Psoas muscle (tissue), 8 donors: ENCODE results near the gene DIRAS1. TPM values are rescaled to one million over a fixed set of nuclear protein-coding genes. Genes with fewer than 3 reads are reported as not detected.

Experiments used
- ATAC-seq, 4 donors: fragments of 200-7000 bp; cut with Tn5 transposase; one replicate each; pipeline ENCODE4 v1.9.1; 2020; ENCODE audit warnings: moderate library complexity in 3 of 4, mild to moderate bottlenecking in 2 of 4
- DNase-seq, 2 donors: peaks; one replicate each; pipeline ENCODE4 v3.0.0-alpha.2; 2020
- H3K27ac ChIP-seq: fragments of 200-600 bp; one replicate; pipeline ENCODE4 v1.8.0; 2022
- H3K27me3 ChIP-seq, 3 donors: fragments of 200-600 bp in 1 of 3; one replicate each; pipeline versions ENCODE4 v1.6.1 to v1.8.0; 2013 to 2022; ENCODE audit warnings: low read length in 2 of 3, mild to moderate bottlenecking in 2 of 3, moderate library complexity in 1 of 3; ENCODE audit not compliant: insufficient read depth in 3 of 3
- H3K36me3 ChIP-seq, 2 donors: fragments of 200-600 bp in 1 of 2; one replicate each; pipeline versions ENCODE4 v1.6.1 to v1.8.0; 2013 to 2022; ENCODE audit warnings: low read depth in 1 of 2, mild to moderate bottlenecking in 1 of 2, moderate library complexity in 1 of 2; ENCODE audit not compliant: insufficient read depth in 1 of 2
- H3K4me1 ChIP-seq: fragments of 200-600 bp; one replicate; pipeline ENCODE4 v1.8.0; 2022
- H3K4me3 ChIP-seq: fragments of 200-600 bp; one replicate; pipeline ENCODE4 v1.8.0; 2022; ENCODE audit warnings: mild to moderate bottlenecking
- H3K9me3 ChIP-seq: fragments of 200-600 bp; one replicate; pipeline ENCODE4 v1.8.0; 2022
- CTCF ChIP-seq: fragments of 200-600 bp; IDR thresholded peaks from one replicate; pipeline ENCODE4 v1.8.0; 2022; ENCODE audit warnings: antibody characterized with exemption
- WGBS, 3 donors: extraction: QIAGEN DNeasy Blood & Tissue Kit; methylation state at CpG; one replicate each; pipeline versions ENCODE4 v1.1.6 to v1.1.7; 2013; 5-methylcytosine and 5-hydroxymethylcytosine counted together
- intact Hi-C, 2 donors: fragments of 100-400 bp; cut with DNase I; formaldehyde crosslinking; loops; one replicate each; pipeline versions ENCODE4 v1.11.0 to v1.14.2; 2022
- polyA plus RNA-seq, 3 donors: library from polyadenylated mRNA; stranded (reverse); fragments of 200-250 nt; gene quantifications; one replicate each; pipeline ENCODE4 v1.2.3, GENCODE V29; 2013
- total RNA-seq, 4 donors: library from RNA; stranded (reverse); fragmentation: NEBNext Ultra II Directional in 2 of 4; extraction: Animal tissue kit (Norgen Biotek cat#: 25700) in 2 of 4; gene quantifications; one replicate each; pipeline versions ENCODE4 v1.2.1 to v1.2.4, GENCODE V29; 2021 to 2023
- donor health status: healthy with polysubstance abuse.
- donor health status: DM: no; HTN: no; CAD: no; lungs with moderate emphysema.
- donor health status: Bipolar disorder and iron deficiency.
- donor health status: healthy.
- donor health status: DM: yes; HTN: yes; CAD: no.
- donor health status: DM: no; HTN: no; CAD: no.
- donor health status: DM: no; HTN: no; CAD: no.
- donor health status: DM: yes; HTN: yes; CAD: no.

The DIRAS1 gene
- total and polyA plus RNA-seq, 7 donors, result 0.13 to 29.9 (median 1.8) TPM

- Histone ChIP-seq H3K27me3 (peaks cover 0 to 3% (median 0%) of the 10 kb centered on the region in 3 donors), H3K4me3 (peak overlapping the region; percentile 96), H3K4me1 (peaks cover 3% of the 10 kb centered on the region), H3K27ac (no peak overlapping the region), H3K36me3 (peaks cover 10 to 18% of the 10 kb centered on the region in 2 donors), H3K9me3 (no peaks in the 10 kb centered on the region)
- intact Hi-C loops, result no loop called here
- 41 to 44% (median 44%) methylated on average over 13 of the region's 13 CpGs for WGBS, 3 donors
- ATAC-seq, result no peak
- no peak for DNase-seq
- no peak for TF ChIP-seq CTCF
Measured at GRCh38 chr19:2740314-2740656, 19.1 kb upstream of the DIRAS1 start.

GRCh38 chr19:2739602-2740313, 18.6 kb upstream of the DIRAS1 start, which contains the start of gene SLC39A3:
Gene SLC39A3, minus strand, starts transcription at chr19:2740017. Its CDS starts 2,760 bp downstream, at chr19:2737257.
- H3K36me3 ChIP-seq, result peaks cover 10 to 21% of the 10 kb centered on the region in 2 donors
- peak; percentile 98 to 99 for DNase-seq
- no peaks in the 10 kb centered on the region for H3K9me3 ChIP-seq
- WGBS, 3 donors, result 1 to 2% (median 1%) methylated on average over 47 to 64 of the region's 64 CpGs
- H3K4me3 ChIP-seq, result peak within 1 kb of the TSS; percentile 96
- intact Hi-C loops, result no loop called here
- peaks cover 3% of the 10 kb centered on the region for H3K4me1 ChIP-seq
- peak within 1 kb of the TSS; percentile 72 for H3K27ac ChIP-seq
- no peak for TF ChIP-seq CTCF
- peak; percentile 100 for ATAC-seq
- peaks cover 0 to 3% (median 0%) of the 10 kb centered on the region in 3 donors for H3K27me3 ChIP-seq

- H3K36me3 ChIP-seq, result peaks cover 10 to 37% of the 10 kb centered on the region in 2 donors
- 95 to 96% (median 96%) methylated on average over 15 of the region's 15 CpGs for WGBS, 3 donors
- no peak for TF ChIP-seq CTCF
Measured at GRCh38 chr19:2736550-2737190, 15.5 kb upstream of the DIRAS1 start.

GRCh38 chr19:2735374-2735773, 14.2 kb upstream of the DIRAS1 start:
- intact Hi-C loops, result no loop called here
- no peak for TF ChIP-seq CTCF
- ATAC-seq, result no peak
- H3K4me1 ChIP-seq, result peaks cover 3% of the 10 kb centered on the region
- H3K36me3 ChIP-seq, result peaks cover 10 to 37% of the 10 kb centered on the region in 2 donors
- 91 to 95% (median 94%) methylated on average over 11 to 12 of the region's 12 CpGs for WGBS, 3 donors
- H3K4me3 ChIP-seq, result no peak overlapping the region
- H3K9me3 ChIP-seq, result no peaks in the 10 kb centered on the region
- no peak overlapping the region for H3K27ac ChIP-seq
- no peaks in the 10 kb centered on the region for H3K27me3 ChIP-seq
- no peak for DNase-seq

More at GRCh38 chr19:2736550-2737190, 15.5 kb upstream of the DIRAS1 start:
- Histone ChIP-seq H3K27ac (no peak overlapping the region), H3K27me3 (no peaks in the 10 kb centered on the region), H3K4me1 (peaks cover 3% of the 10 kb centered on the region), H3K4me3 (no peak overlapping the region), H3K9me3 (no peaks in the 10 kb centered on the region)
- DNase-seq, result no peak
- intact Hi-C loops, result no loop called here
- ATAC-seq, result no peak
